H1 (cell line): Measurements from ENCODE around the gene SH3PXD2B.

ENCODE experiments used
- CHD7 ChIP-seq: fragments of 300-600 bp; sonication (generic); IDR thresholded peaks from 2 replicates; pipeline ENCODE4 v1.7.1; 2012; ENCODE audit warnings: low read length, moderate library complexity, mild to moderate bottlenecking, inconsistent platforms; ENCODE audit not compliant: insufficient replicate concordance
- CTCF ChIP-seq, 3 experiments: IDR thresholded peaks; 1 replicate in 2 of 3; 2 replicates in 1 of 3; pipeline versions ENCODE4 v1.5.1 to v1.6.1; 2011; ENCODE audit warnings: low read length in 3 of 3, mild to moderate bottlenecking in 3 of 3, inconsistent platforms in 2 of 3, low read depth in 1 of 3, moderate library complexity in 1 of 3; ENCODE audit not compliant: insufficient read depth in 1 of 3; ENCODE audit errors: control extremely low read depth in 1 of 3
- E2F6 ChIP-seq: IDR thresholded peaks from 2 replicates; pipeline ENCODE4 v1.6.1; 2012; ENCODE audit warnings: inconsistent platforms
- EGR1 ChIP-seq: IDR thresholded peaks from 2 replicates; pipeline ENCODE4 v1.6.1; 2011; ENCODE audit warnings: low read depth, low read length, borderline replicate concordance
- EP300 ChIP-seq, 2 experiments: IDR thresholded peaks; 1 replicate in 1 of 2; 2 replicates in 1 of 2; pipeline ENCODE4 v1.6.1; 2011 to 2012; ENCODE audit warnings: low read depth in 2 of 2, low read length in 2 of 2, mild to moderate bottlenecking in 2 of 2, borderline replicate concordance in 1 of 2, inconsistent platforms in 1 of 2, moderate library complexity in 1 of 2
- EZH2 ChIP-seq: fragments of 200-600 bp; sonication (generic); IDR thresholded peaks from 2 replicates; pipeline ENCODE4 v1.7.1; 2012; ENCODE audit warnings: low read depth, mild to moderate bottlenecking, moderate library complexity, low read length, inconsistent platforms; ENCODE audit not compliant: severe bottlenecking
- FOSL1 ChIP-seq: IDR thresholded peaks from 2 replicates; pipeline ENCODE4 v1.6.1; 2011; ENCODE audit warnings: mild to moderate bottlenecking, low read depth, low read length, moderate library complexity; ENCODE audit not compliant: insufficient read depth
- JUND ChIP-seq: IDR thresholded peaks from 2 replicates; pipeline ENCODE4 v1.6.1; 2011; ENCODE audit warnings: mild to moderate bottlenecking, improper control_type of control experiment, low read length
- KDM1A ChIP-seq: fragments of 200-600, 300-600 bp; sonication (generic); IDR thresholded peaks from 2 replicates; pipeline ENCODE4 v1.7.1; 2016; ENCODE audit warnings: mild to moderate bottlenecking, low read length, borderline replicate concordance
- POLR2A ChIP-seq, 2 experiments: IDR thresholded peaks; 1 replicate in 1 of 2; 2 replicates in 1 of 2; pipeline ENCODE4 v1.6.1; 2011; ENCODE audit warnings: low read depth in 2 of 2, low read length in 2 of 2, mild to moderate bottlenecking in 2 of 2; ENCODE audit errors: control extremely low read depth in 1 of 2
- RAD21 ChIP-seq, 2 experiments: IDR thresholded peaks in 1 of 2; conservative IDR thresholded peaks in 1 of 2; 2 replicates each; pipeline ENCODE4 v1.6.1; 2011; ENCODE audit warnings: low read depth in 2 of 2, low read length in 2 of 2, improper control_type of control experiment in 1 of 2, inconsistent platforms in 1 of 2, mild to moderate bottlenecking in 1 of 2, moderate library complexity in 1 of 2
- RBBP5 ChIP-seq: IDR thresholded peaks from 2 replicates; pipeline ENCODE4 v1.7.1; 2012; ENCODE audit warnings: low read depth, mild to moderate bottlenecking, inconsistent platforms, low read length, moderate library complexity, borderline replicate concordance

GRCh38 chr5:172486912-172487311 lies 32.6 kb upstream of the SH3PXD2B start:
- TF ChIP-seq CTCF (IDR thresholded peaks at IDR 0.05; ENCODE audit: control extremely low read depth in 1 of 3, insufficient read depth in 1 of 3, low read depth in 1 of 3, low read length in 3 of 3) (no peak), EZH2 (no peak), KDM1A (0 out of 2 replicates have a peak, but pooled peaks have one; percentile 37), E2F6 (no peak), FOSL1 (no peak), EP300 (IDR thresholded peaks at IDR 0.05; ENCODE audit: borderline replicate concordance in 1 of 2, low read depth in 2 of 2, low read length in 2 of 2) (no peak), EGR1 (no peak), CHD7 (no peak), RBBP5 (no peak), JUND (no peak), POLR2A (IDR thresholded peaks at IDR 0.05; ENCODE audit: control extremely low read depth in 1 of 2, low read depth in 2 of 2, low read length in 2 of 2) (no peak), RAD21 (IDR thresholded peaks at IDR 0.05 in 1 of 2, conservative IDR thresholded peaks at IDR 0.05 in 1 of 2; ENCODE audit: low read depth in 2 of 2, low read length in 2 of 2) (no peak)
